ENCODE results near the gene ASTN1. TPM values are rescaled to one million over a fixed set of nuclear protein-coding genes. Genes with fewer than 3 reads are reported as not detected.

ASTN1 gene
- total and polyA plus RNA-seq, 9 donors = 1.1 to 14.8 (median 2.7) TPM

GRCh38 chr1:176957603-176958002, 206.9 kb downstream of the ASTN1 start:
- H3K4me3 ChIP-seq = no peak overlapping the region
- H3K27me3 ChIP-seq = no peaks in the 10 kb centered on the region
- H3K4me1 ChIP-seq (ENCODE audit: insufficient read depth) = no peaks in the 10 kb centered on the region
- no peaks in the 10 kb centered on the region for H3K36me3 ChIP-seq
- WGBS, 3 donors = 86 to 90% (median 87%) methylated on average over 10 of the region's 10 CpGs
- no peak for DNase-seq
- intact Hi-C loops (cut with DNase I) = no loop called here
- H3K27ac ChIP-seq = no peak overlapping the region
- no peaks in the 10 kb centered on the region for H3K9me3 ChIP-seq
- TF ChIP-seq POLR2A (IDR thresholded peaks at IDR 0.05) = no peak

GRCh38 chr1:176954242-176954641, 210.3 kb downstream of the ASTN1 start:
- intact Hi-C loops (cut with DNase I) = no loop called here
- Histone ChIP-seq H3K27me3 (no peaks in the 10 kb centered on the region), H3K4me1 (ENCODE audit: insufficient read depth) (no peaks in the 10 kb centered on the region), H3K36me3 (no peaks in the 10 kb centered on the region), H3K27ac (no peak overlapping the region), H3K4me3 (no peak overlapping the region), H3K9me3 (no peaks in the 10 kb centered on the region)
- DNase-seq = no peak
- TF ChIP-seq CTCF (IDR thresholded peaks at IDR 0.05) (no peak), EP300 (IDR thresholded peaks at IDR 0.05) (no peak)

- intact Hi-C loops (cut with DNase I) = no loop called here
- 49 to 65% (median 62%) methylated on average over 2 of the region's 2 CpGs for WGBS, 3 donors
Measured at GRCh38 chr1:176950736-176951324, 213.7 kb downstream of the ASTN1 start.

GRCh38 chr1:176949033-176949662, 215.4 kb downstream of the ASTN1 start:
- WGBS, 3 donors = 41 to 60% (median 57%) methylated on average over 17 of the region's 17 CpGs

More at GRCh38 chr1:176950736-176951324, 213.7 kb downstream of the ASTN1 start:
- no peaks in the 10 kb centered on the region for H3K9me3 ChIP-seq
- H3K27me3 ChIP-seq = no peaks in the 10 kb centered on the region
- no peaks in the 10 kb centered on the region for H3K4me1 ChIP-seq (ENCODE audit: insufficient read depth)
- no peak overlapping the region for H3K27ac ChIP-seq
- H3K4me3 ChIP-seq = no peak overlapping the region
- no peak for DNase-seq
- TF ChIP-seq POLR2A (IDR thresholded peaks at IDR 0.05) = no peak
- TF ChIP-seq CTCF (IDR thresholded peaks at IDR 0.05) = no peak
- no peak for TF ChIP-seq EP300 (IDR thresholded peaks at IDR 0.05)
- no peaks in the 10 kb centered on the region for H3K36me3 ChIP-seq

More at GRCh38 chr1:176949033-176949662, 215.4 kb downstream of the ASTN1 start:
- H3K27me3 ChIP-seq = no peaks in the 10 kb centered on the region
- H3K36me3 ChIP-seq = no peaks in the 10 kb centered on the region
- no peak overlapping the region for H3K4me3 ChIP-seq
- H3K27ac ChIP-seq = no peak overlapping the region
- DNase-seq = peak in 3 of 5 donors; percentile 20 to 32 (median 28)
- no peak for TF ChIP-seq CTCF (IDR thresholded peaks at IDR 0.05)
- no peak for TF ChIP-seq EP300 (IDR thresholded peaks at IDR 0.05)
- TF ChIP-seq POLR2A (IDR thresholded peaks at IDR 0.05) = no peak
- no peaks in the 10 kb centered on the region for H3K4me1 ChIP-seq (ENCODE audit: insufficient read depth)
- no peaks in the 10 kb centered on the region for H3K9me3 ChIP-seq
- intact Hi-C loops (cut with DNase I) = no loop called here
